Uterus (tissue), 2 donors: ENCODE data around the gene SPRR3.

Experiments used
- CTCF ChIP-seq, 4 experiments: fragments of 200-600 bp in 2 of 4; fragments of 450-650 bp in 2 of 4; sonication (generic) in 2 of 4; IDR thresholded peaks; one replicate each; pipeline ENCODE4 v1.5.1; 2016 to 2019; ENCODE audit warnings: antibody characterized with exemption in 4 of 4, mild to moderate bottlenecking in 2 of 4, moderate library complexity in 1 of 4
- POLR2A ChIP-seq, 2 donors: fragments of 450-650 bp; IDR thresholded peaks; one replicate each; pipeline ENCODE4 v1.6.1; 2016; ENCODE audit warnings: antibody characterized with exemption in 2 of 2, mild to moderate bottlenecking in 1 of 2, moderate library complexity in 1 of 2

GRCh38 chr1:152970495-152970894, 31.1 kb upstream of the SPRR3 start, which contains the start of gene SPRR4:
- no peak for TF ChIP-seq CTCF (IDR thresholded peaks at IDR 0.05)
- no peak for TF ChIP-seq POLR2A (IDR thresholded peaks at IDR 0.05)
